HepG2 (cell line): ENCODE data around the gene MGA. TPM values are rescaled to one million over a fixed set of nuclear protein-coding genes. Genes with fewer than 3 reads are reported as not detected.

Source experiments
- BHLHE40 ChIP-seq: IDR thresholded peaks from 2 replicates; pipeline ENCODE4 v1.6.1; 2011; ENCODE audit warnings: low read length, improper control_type of control experiment
- EEA1 ChIP-seq: sonication (generic); formaldehyde crosslinking; IDR thresholded peaks from 2 replicates; pipeline ENCODE4 v1.5.1; 2020; ENCODE audit warnings: mild to moderate bottlenecking, missing genetic modification reagents, borderline replicate concordance
- FOSL1 ChIP-seq: sonication (generic); formaldehyde crosslinking; IDR thresholded peaks from 2 replicates; pipeline ENCODE4 v1.9.0; 2021; ENCODE audit warnings: missing genetic modification reagents, borderline replicate concordance
- IRF1 ChIP-seq: sonication (generic); formaldehyde crosslinking; IDR thresholded peaks from 2 replicates; pipeline ENCODE4 v1.4.0; 2020; ENCODE audit warnings: low read depth, mild to moderate bottlenecking, missing genetic modification reagents
- KMT2B ChIP-seq: IDR thresholded peaks from 2 replicates; pipeline ENCODE4 v1.6.1; 2016; ENCODE audit warnings: missing genetic modification reagents, missing compliant biosample characterization
- NCOA2 ChIP-seq: sonication (generic); formaldehyde crosslinking; IDR thresholded peaks from 2 replicates; pipeline ENCODE4 v1.8.0; 2022; ENCODE audit warnings: inconsistent platforms
- NCOR1 ChIP-seq: fragments of 200-600 bp; sonication (generic); IDR thresholded peaks from 2 replicates; pipeline ENCODE4 v1.7.0; 2017; ENCODE audit warnings: antibody characterized with exemption, low read length, borderline replicate concordance
- NONO ChIP-seq, 2 experiments: fragments of 450-650 bp in 1 of 2; sonication (generic) in 1 of 2; formaldehyde crosslinking in 1 of 2; IDR thresholded peaks in 1 of 2; conservative IDR thresholded peaks in 1 of 2; 2 replicates each; pipeline versions ENCODE4 v1.6.1 to v1.8.0; 2017 to 2022; ENCODE audit warnings: mild to moderate bottlenecking in 1 of 2, missing genetic modification reagents in 1 of 2, moderate library complexity in 1 of 2
- NR1H2 ChIP-seq: sonication (generic); formaldehyde crosslinking; IDR thresholded peaks from 2 replicates; pipeline ENCODE4 v1.8.1; 2022; ENCODE audit warnings: low read depth, missing genetic modification reagents, borderline replicate concordance
- ONECUT2 ChIP-seq: sonication (generic); formaldehyde crosslinking; IDR thresholded peaks from 2 replicates; pipeline ENCODE4 v1.4.0; 2020; ENCODE audit warnings: missing genetic modification reagents
- RORA ChIP-seq: sonication (generic); formaldehyde crosslinking; IDR thresholded peaks from 2 replicates; pipeline ENCODE4 v1.5.0; 2020; ENCODE audit warnings: mild to moderate bottlenecking, missing genetic modification reagents, moderate library complexity
- SALL2 ChIP-seq: sonication (generic); formaldehyde crosslinking; IDR thresholded peaks from 2 replicates; pipeline ENCODE4 v1.8.1; 2023; ENCODE audit warnings: mild to moderate bottlenecking, missing genetic modification reagents, inconsistent platforms
- SAP130 ChIP-seq: IDR thresholded peaks from 2 replicates; pipeline ENCODE4 v1.6.1; 2016; ENCODE audit warnings: low read depth
- SETDB1 ChIP-seq: sonication (generic); formaldehyde crosslinking; IDR thresholded peaks from 2 replicates; pipeline ENCODE4 v1.5.1; 2020; ENCODE audit warnings: missing genetic modification reagents, mild to moderate bottlenecking, borderline replicate concordance
- TFDP2 ChIP-seq: sonication (generic); formaldehyde crosslinking; IDR thresholded peaks from 2 replicates; pipeline ENCODE4 v1.4.0; 2020; ENCODE audit warnings: missing genetic modification reagents
- YEATS2 ChIP-seq: sonication (generic); formaldehyde crosslinking; IDR thresholded peaks from 2 replicates; pipeline ENCODE4 v1.4.0; 2020; ENCODE audit warnings: missing genetic modification reagents, borderline replicate concordance
- ZBTB25 ChIP-seq: IDR thresholded peaks from 2 replicates; pipeline ENCODE4 v1.6.1; 2018; ENCODE audit warnings: missing genetic modification reagents
- ZBTB7B ChIP-seq: sonication (generic); formaldehyde crosslinking; IDR thresholded peaks from 2 replicates; pipeline ENCODE4 v1.4.0; 2020; ENCODE audit warnings: missing genetic modification reagents
- ZFP1 ChIP-seq: IDR thresholded peaks from 2 replicates; pipeline ENCODE4 v1.6.1; 2016
- ZNF101 ChIP-seq: sonication (generic); formaldehyde crosslinking; IDR thresholded peaks from 2 replicates; pipeline ENCODE4 v1.4.0; 2020; ENCODE audit warnings: mild to moderate bottlenecking, low read depth, missing genetic modification reagents, borderline replicate concordance
- ZNF30 ChIP-seq: sonication (generic); formaldehyde crosslinking; IDR thresholded peaks from 2 replicates; pipeline ENCODE4 v1.5.0; 2020; ENCODE audit warnings: mild to moderate bottlenecking, missing genetic modification reagents
- ZNF333 ChIP-seq: sonication (generic); formaldehyde crosslinking; IDR thresholded peaks from 2 replicates; pipeline ENCODE4 v1.4.0; 2020; ENCODE audit warnings: mild to moderate bottlenecking, missing genetic modification reagents, borderline replicate concordance
- ZNF484 ChIP-seq: sonication (generic); formaldehyde crosslinking; IDR thresholded peaks from 2 replicates; pipeline ENCODE4 v1.5.1; 2020; ENCODE audit warnings: mild to moderate bottlenecking, low read depth, missing genetic modification reagents, borderline replicate concordance
- ZNF557 ChIP-seq: sonication (generic); formaldehyde crosslinking; IDR thresholded peaks from 2 replicates; pipeline ENCODE4 v1.4.0; 2020; ENCODE audit warnings: missing genetic modification reagents
- ZNF580 ChIP-seq: IDR thresholded peaks from 2 replicates; pipeline ENCODE4 v1.6.1; 2016; ENCODE audit warnings: low read depth, borderline replicate concordance
- ZNF616 ChIP-seq: sonication (generic); formaldehyde crosslinking; IDR thresholded peaks from 2 replicates; pipeline ENCODE4 v1.5.0; 2020; ENCODE audit warnings: low read depth, mild to moderate bottlenecking, missing genetic modification reagents
- polyA plus RNA-seq, 8 experiments: library from polyadenylated mRNA; depleted of rRNA in 3 of 8; stranded (reverse) in 7 of 8; unstranded in 1 of 8; fragments of >200 nt; fragmentation: Illumina TruSeq in 4 of 8; extraction: Trizol in 4 of 8; gene quantifications; 2 replicates each; pipeline versions ENCODE4 v1.2.1 to v1.2.3, GENCODE V29; 2011 to 2016; ENCODE audit warnings: low read depth in 4 of 8, missing spikeins in 1 of 8, mixed read lengths in 1 of 8; ENCODE audit not compliant: insufficient read depth in 1 of 8
- total RNA-seq, 5 experiments: library from RNA; depleted of rRNA; stranded (reverse); fragments of >200 nt; fragmentation: Illumina TruSeq; extraction: Trizol; gene quantifications; 2 replicates each; pipeline ENCODE4 v1.2.3, GENCODE V29; 2016; ENCODE audit warnings: low read depth in 1 of 5

Gene MGA
- total and polyA plus RNA-seq, 2 of the 13 experiments (the other 11 are each of a cell fraction or from before 2014, with no cell fraction given): 5.3 to 59.0 TPM

GRCh38 chr15:41774062-41774881 is 114.1 kb downstream of the MGA start, which contains the start of gene MAPKBP1 (continued):
- peak; percentile 93; the same call in 1 of the 2 replicates for TF ChIP-seq YEATS2 (CRISPR knock-in tag)
- TF ChIP-seq ZNF616: no peak
- TF ChIP-seq FOSL1 (CRISPR knock-in tag): no peak
- no peak for TF ChIP-seq EEA1 (CRISPR knock-in tag)
- TF ChIP-seq BHLHE40: no peak
- peak; percentile 91 for TF ChIP-seq SAP130 (CRISPR knock-in tag)
- TF ChIP-seq ZNF484 (CRISPR knock-in tag): no peak
- peak; percentile 73; the same call in 1 of the 2 replicates for TF ChIP-seq ZBTB25
- no peak for TF ChIP-seq ONECUT2
- no peak for TF ChIP-seq NONO (IDR thresholded peaks at IDR 0.05)
- TF ChIP-seq NONO (CRISPR knock-in tag; conservative IDR thresholded peaks at IDR 0.05): peak; percentile 100
- peak; percentile 95; the same call in 1 of the 2 replicates for TF ChIP-seq SALL2 (CRISPR knock-in tag)
- TF ChIP-seq NCOR1: no peak
- TF ChIP-seq RORA (CRISPR knock-in tag): no peak
- no peak; the same call in 1 of the 2 replicates for TF ChIP-seq NR1H2
- TF ChIP-seq ZFP1 (CRISPR knock-in tag): peak; percentile 83; the same call in 1 of the 2 replicates
- TF ChIP-seq NCOA2 (CRISPR knock-in tag): no peak
- peak; percentile 84 for TF ChIP-seq ZBTB7B (CRISPR knock-in tag)
- TF ChIP-seq ZNF580 (CRISPR knock-in tag): peak; percentile 93; the same call in 1 of the 2 replicates
- peak; percentile 84 for TF ChIP-seq TFDP2 (CRISPR knock-in tag)
- TF ChIP-seq ZNF557 (CRISPR knock-in tag): 0 out of 2 replicates have a peak, but pooled peaks have one; percentile 17
- TF ChIP-seq ZNF333: no peak
- 0 out of 2 replicates have a peak, but pooled peaks have one; percentile 28 for TF ChIP-seq IRF1 (CRISPR knock-in tag)
- no peak for TF ChIP-seq ZNF30 (CRISPR knock-in tag)
- no peak for TF ChIP-seq ZNF101 (CRISPR knock-in tag)
- peak; percentile 91 for TF ChIP-seq KMT2B (CRISPR knock-in tag)
- no peak for TF ChIP-seq SETDB1 (CRISPR knock-in tag)
